ENCODE results near the gene SETBP1.

SETBP1 gene

GRCh38 chr18:44981121-44981520 lies 300.4 kb downstream of the SETBP1 start:
- no peak for TF ChIP-seq CTCF (IDR thresholded peaks at IDR 0.05; ENCODE audit: borderline replicate concordance, control extremely low read depth, extremely low read depth, insufficient read depth, missing control alignments)
- in situ Hi-C loops (cut with MboI; ENCODE audit: low sequenced_read_pairs, unreplicated experiment): no loop called here
- DNase-seq (ENCODE audit: low spot score): no peak

- in situ Hi-C loops (cut with MboI; ENCODE audit: low sequenced_read_pairs, unreplicated experiment): no loop called here
- no peak for TF ChIP-seq CTCF (IDR thresholded peaks at IDR 0.05; ENCODE audit: borderline replicate concordance, control extremely low read depth, extremely low read depth, insufficient read depth, missing control alignments)
- no peak for DNase-seq (ENCODE audit: low spot score)
Observed at GRCh38 chr18:44986933-44987332, 306.2 kb downstream of the SETBP1 start.

DNA sequence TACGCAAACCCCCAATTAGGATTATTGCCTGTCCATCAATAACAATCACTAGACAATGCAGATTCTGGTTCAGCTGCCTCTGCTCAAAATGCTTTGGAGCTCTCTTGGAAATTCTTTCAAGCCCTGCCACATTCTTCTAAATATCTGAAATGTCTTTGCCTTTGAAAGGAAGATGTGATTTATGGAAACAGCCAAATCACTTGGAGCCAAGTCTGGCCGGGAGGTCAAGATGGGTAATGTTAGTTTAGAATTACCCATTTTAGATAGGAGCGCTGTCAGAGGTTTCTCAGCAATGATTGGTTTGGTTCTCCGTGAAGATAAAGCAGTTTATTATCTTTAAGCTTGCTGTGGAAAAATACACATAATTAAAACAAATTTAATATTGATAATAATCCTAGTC lies 306.7 kb downstream of the SETBP1 start:
- in situ Hi-C loops (cut with MboI; ENCODE audit: low sequenced_read_pairs, unreplicated experiment): no loop called here
- DNase-seq (ENCODE audit: low spot score): no peak
- TF ChIP-seq CTCF (IDR thresholded peaks at IDR 0.05; ENCODE audit: borderline replicate concordance, control extremely low read depth, extremely low read depth, insufficient read depth, missing control alignments): no peak

- no peak for DNase-seq (ENCODE audit: low spot score)
- in situ Hi-C loops (cut with MboI; ENCODE audit: low sequenced_read_pairs, unreplicated experiment): no loop called here
Observed at GRCh38 chr18:44988821-44989587, 308.3 kb downstream of the SETBP1 start.

DNA sequence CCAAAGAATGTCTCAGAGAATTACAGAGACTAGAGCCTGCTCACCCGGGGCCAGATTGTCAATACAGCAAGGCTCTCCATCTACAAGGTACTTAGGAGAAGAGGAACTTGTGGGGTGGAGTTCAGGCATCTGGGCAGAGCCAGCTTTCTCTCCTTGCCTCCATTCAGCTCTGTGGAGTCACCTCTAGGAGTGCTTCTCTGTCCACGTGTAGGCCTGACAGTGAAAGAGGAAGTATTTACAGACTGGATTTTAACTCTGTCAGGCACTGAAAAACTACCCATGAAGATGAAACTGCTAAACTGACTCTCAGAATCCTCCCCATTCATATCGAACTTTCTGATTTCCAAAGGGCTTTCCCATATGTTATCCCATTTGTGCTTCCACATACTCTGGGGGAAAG lies 315.6 kb downstream of the SETBP1 start:
- TF ChIP-seq CTCF (IDR thresholded peaks at IDR 0.05; ENCODE audit: borderline replicate concordance, control extremely low read depth, extremely low read depth, insufficient read depth, missing control alignments): no peak
- in situ Hi-C loops (cut with MboI; ENCODE audit: low sequenced_read_pairs, unreplicated experiment): no loop called here
- peak; percentile 43 for DNase-seq (ENCODE audit: low spot score)

More at GRCh38 chr18:44988821-44989587, 308.3 kb downstream of the SETBP1 start:
- no peak for TF ChIP-seq CTCF (IDR thresholded peaks at IDR 0.05; ENCODE audit: borderline replicate concordance, control extremely low read depth, extremely low read depth, insufficient read depth, missing control alignments)

DNA sequence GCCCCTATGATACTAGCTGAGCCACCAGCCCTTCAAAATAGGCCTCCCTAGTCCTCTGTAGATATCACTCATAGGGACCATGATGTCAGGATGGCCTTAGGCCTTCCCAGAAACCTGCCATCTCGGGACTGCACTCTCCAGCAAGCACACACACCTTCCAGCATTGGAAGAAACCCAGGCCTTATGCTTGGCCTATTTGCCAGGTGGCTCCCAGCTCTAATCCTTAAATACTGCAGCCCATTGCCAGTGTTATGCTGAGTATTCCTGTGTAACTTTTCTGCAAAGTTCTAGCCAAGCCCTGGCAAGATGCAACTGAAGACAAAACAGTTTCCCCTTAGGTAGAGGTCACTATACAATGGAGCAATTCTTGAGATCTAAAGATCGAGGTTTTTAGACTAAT lies 316.5 kb downstream of the SETBP1 start:
- DNase-seq (ENCODE audit: low spot score): no peak
- in situ Hi-C loops (cut with MboI; ENCODE audit: low sequenced_read_pairs, unreplicated experiment): no loop called here
- no peak for TF ChIP-seq CTCF (IDR thresholded peaks at IDR 0.05; ENCODE audit: borderline replicate concordance, control extremely low read depth, extremely low read depth, insufficient read depth, missing control alignments)

All from GM13976 (cell line).